Measurements from ENCODE around the gene FBXW7. TPM values are rescaled to one million over a fixed set of nuclear protein-coding genes. Genes with fewer than 3 reads are reported as not detected.

The FBXW7 gene
- total RNA-seq, 1 experiment from 2014 or later: 23.0 TPM

GRCh38 chr4:152480326-152480725 lies 55.6 kb downstream of the FBXW7 start:
- intact Hi-C loops (cut with micrococcal nuclease): no loop called here
- Histone ChIP-seq H3K36me3 (ENCODE audit: control insufficient read depth in 1 of 2, insufficient read depth in 2 of 2, low read length in 2 of 2) (no peaks in the 10 kb centered on the region), H3K27ac (ENCODE audit: low read depth, low read length) (no peak overlapping the region), H3K9ac (ENCODE audit: low read length) (no peak overlapping the region), H3K4me2 (ENCODE audit: low read length) (no peak overlapping the region), H2AFZ (ENCODE audit: low read depth, low read length, poor library complexity, severe bottlenecking) (no peak overlapping the region), H3K27me3 (ENCODE audit: insufficient read depth, low read length) (no peaks in the 10 kb centered on the region), H3K4me1 (ENCODE audit: control insufficient read depth in 1 of 2, insufficient read depth in 2 of 2, low read length in 2 of 2) (no peaks in the 10 kb centered on the region), H3K9me3 (ENCODE audit: control insufficient read depth in 1 of 2, insufficient read depth in 1 of 2, low read depth in 1 of 2, low read length in 2 of 2) (no peaks in the 10 kb centered on the region), H3K9me2 (ENCODE audit: insufficient read depth) (no peaks in the 10 kb centered on the region), H4K20me1 (ENCODE audit: insufficient read depth) (no peaks in the 10 kb centered on the region), H3K79me2 (ENCODE audit: insufficient read depth, low read length) (peaks cover 86% of the 10 kb centered on the region), H3K4me3 (replicated peaks in 1 of 2; ENCODE audit: low read depth in 1 of 2, low read length in 2 of 2) (no peak overlapping the region)
- CTCF ChIA-PET: interaction anchor here (1.8 kb wide), 1 partner anchor 21 kb away, joined by 6 read pairs; no protein-coding TSS in a partner anchor
- POLR2A ChIA-PET: no interaction called here
- TF ChIP-seq CBX3 (IDR thresholded peaks at IDR 0.05; ENCODE audit: low read depth) (no peak), CEBPB (IDR thresholded peaks at IDR 0.05; ENCODE audit: low read depth) (no peak), FOSL1 (IDR thresholded peaks at IDR 0.05; ENCODE audit: low read depth) (no peak), REST (IDR thresholded peaks at IDR 0.05; ENCODE audit: low read depth) (no peak), ZBTB33 (IDR thresholded peaks at IDR 0.05; ENCODE audit: extremely low read depth, insufficient replicate concordance, low read length) (no peak), JUND (IDR thresholded peaks at IDR 0.05) (no peak), POLR2AphosphoS5 (IDR thresholded peaks at IDR 0.05; ENCODE audit: low read depth, low read length) (no peak), ZFX (IDR thresholded peaks at IDR 0.05) (no peak), YY1 (IDR thresholded peaks at IDR 0.05; ENCODE audit: extremely low read depth, insufficient replicate concordance, low read depth, low read length) (no peak), TCF7L2 (IDR thresholded peaks at IDR 0.05; ENCODE audit: borderline replicate concordance, extremely low read depth, insufficient read depth, insufficient read length) (no peak), MAX (IDR thresholded peaks at IDR 0.05) (no peak), EGR1 (IDR thresholded peaks at IDR 0.05; ENCODE audit: low read depth) (no peak)
- RAD21 ChIA-PET (ENCODE audit: low non-redundant PET in 1 of 2, low total read pairs in 2 of 2, uncharacterized antibody in 2 of 2, unreplicated experiment in 2 of 2): no interaction called here
- DNase-seq (ENCODE audit: low read depth, low spot score): no peak
- BruUV-seq (replicated peaks): no TSS peak
- no peak for ATAC-seq

Measured in HCT116 (cell line).